Adrenal gland (tissue), 5 donors: ENCODE data around the gene DCD.

ENCODE experiments used
- CTCF ChIP-seq, 6 experiments: fragments of 450-650 bp in 4 of 6; fragments of 200-600 bp in 2 of 6; sonication (generic) in 1 of 6; IDR thresholded peaks; 1 replicate in 5 of 6; 2 replicates in 1 of 6; pipeline versions ENCODE4 v1.5.1 to v1.8.0; 2016 to 2021; ENCODE audit warnings: antibody characterized with exemption in 6 of 6, mild to moderate bottlenecking in 2 of 6, moderate library complexity in 1 of 6
- POLR2A ChIP-seq, 2 donors: fragments of 450-650 bp; IDR thresholded peaks; one replicate each; pipeline ENCODE4 v1.6.1; 2017; ENCODE audit warnings: antibody characterized with exemption in 2 of 2, mild to moderate bottlenecking in 2 of 2, moderate library complexity in 1 of 2
- donor health status: DM: no; HTN: no; CAD: no.

DNA sequence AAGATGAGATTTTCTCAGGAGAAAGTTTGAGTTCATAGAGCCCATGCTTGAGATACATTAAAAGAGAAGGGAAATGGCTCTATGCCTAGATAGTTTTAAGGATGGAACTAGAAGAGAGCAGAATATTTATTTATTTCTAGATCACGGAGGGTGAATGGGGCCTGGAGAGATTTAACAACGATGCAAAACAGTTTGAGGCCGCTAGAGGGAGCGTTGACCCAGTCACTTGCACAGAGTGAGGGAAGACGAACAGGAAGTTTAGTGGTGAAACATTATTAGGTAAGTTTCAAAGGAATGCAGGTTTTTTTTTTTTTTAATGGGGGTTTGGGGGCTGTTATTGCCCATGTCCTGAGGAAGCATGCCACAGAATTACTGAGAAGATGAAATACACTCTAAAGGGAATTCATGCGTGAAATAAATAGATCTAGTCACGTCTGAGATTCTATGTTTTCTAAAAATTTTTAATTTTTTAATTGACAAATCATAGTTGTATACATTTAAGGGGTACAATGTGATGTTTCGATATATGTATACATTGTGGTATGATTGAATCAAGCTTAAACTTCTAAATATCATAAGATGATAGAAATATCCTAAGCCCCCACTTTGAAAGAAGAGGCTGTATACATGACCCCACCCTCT lies 44.9 kb downstream of the DCD start:
- TF ChIP-seq POLR2A (IDR thresholded peaks at IDR 0.05) = no peak
- TF ChIP-seq CTCF (IDR thresholded peaks at IDR 0.05) = peak; percentile 63 to 85 (median 75)
